GM12875 (cell line): Measurements from ENCODE around the gene FANCC.

Source experiments
- H3K4me3 ChIP-seq: one replicate; pipeline ENCODE4 v1.5.1; 2011; ENCODE audit warnings: low read depth, low read length, control low read depth
- TF ChIP-seq, protein P1 (sequence below): IDR thresholded peaks from 2 replicates; pipeline ENCODE4 v1.5.1; 2011; ENCODE audit warnings: low read depth, mild to moderate bottlenecking, control low read depth, inconsistent platforms, low read length, moderate library complexity, borderline replicate concordance; ENCODE audit not compliant: insufficient read depth

The FANCC gene

DNA sequence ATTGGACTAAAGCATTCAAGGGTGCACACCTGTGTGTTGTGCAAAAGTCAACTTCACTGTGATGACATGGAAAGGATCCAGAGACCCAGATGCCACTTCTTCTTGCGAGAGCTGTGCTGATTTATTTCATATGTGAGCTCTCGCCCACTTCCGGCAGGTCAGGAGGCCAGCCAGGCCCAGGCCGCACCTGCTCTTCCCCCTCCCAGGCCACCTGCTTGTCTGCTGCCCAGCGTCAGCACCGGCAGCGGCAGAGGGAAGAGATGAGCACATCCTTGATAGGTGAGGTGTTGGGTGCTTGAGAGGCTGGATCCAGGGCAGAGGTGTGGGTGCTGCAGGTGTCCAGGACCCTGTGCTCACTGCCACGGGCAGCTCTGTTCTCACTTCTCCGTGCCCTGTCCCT is 242.9 kb downstream of the FANCC start:
- TF ChIP-seq, protein P1, sequence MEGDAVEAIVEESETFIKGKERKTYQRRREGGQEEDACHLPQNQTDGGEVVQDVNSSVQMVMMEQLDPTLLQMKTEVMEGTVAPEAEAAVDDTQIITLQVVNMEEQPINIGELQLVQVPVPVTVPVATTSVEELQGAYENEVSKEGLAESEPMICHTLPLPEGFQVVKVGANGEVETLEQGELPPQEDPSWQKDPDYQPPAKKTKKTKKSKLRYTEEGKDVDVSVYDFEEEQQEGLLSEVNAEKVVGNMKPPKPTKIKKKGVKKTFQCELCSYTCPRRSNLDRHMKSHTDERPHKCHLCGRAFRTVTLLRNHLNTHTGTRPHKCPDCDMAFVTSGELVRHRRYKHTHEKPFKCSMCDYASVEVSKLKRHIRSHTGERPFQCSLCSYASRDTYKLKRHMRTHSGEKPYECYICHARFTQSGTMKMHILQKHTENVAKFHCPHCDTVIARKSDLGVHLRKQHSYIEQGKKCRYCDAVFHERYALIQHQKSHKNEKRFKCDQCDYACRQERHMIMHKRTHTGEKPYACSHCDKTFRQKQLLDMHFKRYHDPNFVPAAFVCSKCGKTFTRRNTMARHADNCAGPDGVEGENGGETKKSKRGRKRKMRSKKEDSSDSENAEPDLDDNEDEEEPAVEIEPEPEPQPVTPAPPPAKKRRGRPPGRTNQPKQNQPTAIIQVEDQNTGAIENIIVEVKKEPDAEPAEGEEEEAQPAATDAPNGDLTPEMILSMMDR = no peak
- no peak overlapping the region for H3K4me3 ChIP-seq

DNA sequence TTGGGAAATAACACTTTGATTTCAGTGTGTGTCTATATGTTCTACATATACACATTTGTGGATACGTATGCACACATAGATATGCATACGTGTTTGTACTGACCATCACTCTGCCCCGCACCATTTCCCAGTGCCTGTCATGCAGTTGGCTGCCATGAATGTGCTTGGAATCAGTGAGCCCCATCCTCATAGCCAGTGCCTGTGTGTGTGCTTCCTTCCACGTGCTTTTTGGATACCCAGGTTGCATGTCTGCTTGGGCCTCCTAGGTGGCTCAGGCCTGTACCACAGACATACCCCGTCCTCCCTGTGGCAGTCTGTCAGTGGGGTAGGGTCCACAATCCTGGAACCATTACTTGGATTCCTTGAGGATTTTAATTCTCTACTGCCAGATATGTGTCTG is 243.6 kb downstream of the FANCC start:
- TF ChIP-seq, protein P1 = no peak
- no peak overlapping the region for H3K4me3 ChIP-seq

DNA sequence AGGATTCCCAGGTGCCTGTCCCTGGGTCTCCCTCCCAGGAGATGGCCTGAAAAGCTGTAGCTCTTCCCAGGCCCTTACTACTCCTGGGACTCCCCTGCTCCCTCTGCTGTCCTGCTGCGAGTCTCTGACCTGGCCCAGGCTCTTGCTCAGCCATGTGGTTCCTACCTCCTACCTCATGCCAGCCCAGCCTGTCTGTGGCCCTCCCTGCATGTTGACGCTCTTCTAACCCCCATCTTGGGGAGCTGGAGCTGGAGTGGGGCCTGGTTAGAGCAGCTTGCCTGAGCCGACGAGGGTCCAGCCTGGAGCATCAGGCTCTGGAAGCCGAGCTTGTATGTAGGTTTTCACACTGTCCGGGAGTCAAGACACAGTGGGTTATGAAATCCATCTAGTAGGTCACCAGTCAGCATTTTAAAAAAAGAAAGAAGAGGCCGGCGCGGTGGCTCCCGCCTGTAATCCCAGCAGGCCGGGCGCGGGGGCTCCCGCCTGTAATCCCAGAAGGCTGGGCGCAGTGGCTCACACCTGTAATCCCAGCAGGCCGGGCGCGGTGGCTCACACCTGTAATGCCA is 244.4 kb downstream of the FANCC start:
- TF ChIP-seq, protein P1 = no peak
- H3K4me3 ChIP-seq = no peak overlapping the region

DNA sequence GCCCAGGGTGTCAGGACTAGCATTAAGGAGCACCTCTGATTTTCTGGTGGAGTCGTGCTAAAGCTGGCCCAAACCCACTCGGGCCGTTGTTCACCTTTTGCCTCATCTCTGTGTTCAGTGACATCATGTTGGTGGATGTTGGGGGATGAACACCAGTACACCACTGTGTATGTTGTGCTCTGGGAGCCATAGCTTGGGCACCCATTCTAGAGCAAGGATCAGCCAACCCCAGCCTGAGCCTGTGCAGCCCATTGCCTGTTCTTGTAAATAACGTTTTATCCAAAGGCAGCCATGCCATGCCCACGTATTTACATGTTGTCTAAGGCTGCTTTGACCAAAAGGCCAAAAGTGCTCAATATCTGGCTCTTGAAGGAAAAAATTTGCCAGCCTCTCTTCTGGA is 245.6 kb downstream of the FANCC start:
- TF ChIP-seq, protein P1 = no peak
- H3K4me3 ChIP-seq = no peak overlapping the region

DNA sequence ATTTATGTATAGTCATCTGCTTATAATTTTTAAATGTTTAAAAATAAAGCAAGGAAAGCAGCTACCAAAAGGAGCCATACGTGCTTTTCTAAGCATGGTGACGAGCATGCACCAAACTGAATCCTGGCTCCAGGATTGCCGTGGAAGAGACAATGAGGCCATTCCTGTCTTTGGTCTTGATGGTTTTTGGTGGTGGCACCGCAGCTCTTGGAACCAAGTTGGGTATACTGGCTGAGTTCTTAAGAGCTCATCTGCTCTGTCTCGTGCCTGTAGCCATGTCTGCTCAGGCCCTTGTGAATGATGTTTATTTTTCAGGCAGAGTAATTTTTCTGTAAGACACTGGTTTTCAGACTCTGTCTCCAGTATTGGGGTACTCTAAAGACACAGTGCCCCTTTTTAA is 246.1 kb downstream of the FANCC start:
- TF ChIP-seq, protein P1 = no peak
- no peak overlapping the region for H3K4me3 ChIP-seq

DNA sequence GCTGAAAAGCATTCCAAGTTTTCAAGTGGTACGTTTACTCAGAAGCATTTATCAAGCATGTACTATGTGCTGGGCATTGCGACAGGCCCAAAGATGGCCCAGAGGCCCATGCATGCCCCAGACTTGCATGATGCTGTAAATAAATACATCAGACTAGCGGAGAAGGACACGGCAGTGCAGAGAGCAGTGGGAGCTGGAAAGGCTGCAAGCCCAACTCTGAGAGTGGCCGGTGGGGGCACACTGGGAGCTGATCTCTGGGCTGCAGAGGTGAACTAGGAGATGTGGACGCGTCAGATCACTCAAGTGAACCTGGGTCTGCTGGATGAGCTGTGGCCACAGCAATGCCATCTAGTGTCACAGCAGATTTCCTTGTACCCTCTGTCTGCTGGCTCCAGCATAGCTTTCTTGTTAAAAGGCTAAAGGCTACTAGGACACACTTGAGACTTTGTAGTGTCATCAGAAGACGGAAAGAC is 246.9 kb downstream of the FANCC start:
- TF ChIP-seq, protein P1 = no peak
- H3K4me3 ChIP-seq = no peak overlapping the region

DNA sequence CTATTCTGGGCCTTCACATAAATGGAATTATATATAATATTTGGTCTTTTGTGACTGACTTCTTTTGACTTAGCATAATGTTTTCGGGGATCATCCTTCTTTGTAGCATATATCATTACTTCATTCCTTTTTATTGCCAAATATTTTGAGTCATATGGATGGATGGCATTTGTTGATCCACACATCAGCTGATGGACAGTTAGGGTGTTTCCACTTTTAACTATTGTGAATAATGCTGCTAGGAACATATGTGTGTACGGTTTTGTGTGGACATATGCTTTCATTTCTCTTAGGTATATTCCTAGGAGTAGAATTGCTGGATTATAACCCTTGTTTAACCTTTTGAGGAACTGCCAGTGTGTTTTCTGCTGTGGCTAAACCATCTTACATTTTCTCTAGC is 249.6 kb downstream of the FANCC start:
- H3K4me3 ChIP-seq = no peak overlapping the region
- TF ChIP-seq, protein P1 = no peak
